Neural progenitor cell (in vitro differentiated cells): Measurements from ENCODE around the gene VSIG8.

ENCODE experiments used
- EZH2 ChIP-seq: fragments of 200-600 bp; sonication (generic); IDR thresholded peaks from 2 replicates; pipeline ENCODE4 v1.6.1; 2017; ENCODE audit warnings: antibody characterized with exemption, mild to moderate bottlenecking, moderate library complexity
- EZH2phosphoT487 ChIP-seq: fragments of 200-600 bp; sonication (generic); IDR thresholded peaks from 2 replicates; pipeline ENCODE4 v1.6.1; 2017; ENCODE audit warnings: antibody characterized with exemption
- TF ChIP-seq, protein P1 (sequence below): fragments of 200-600 bp; sonication (generic); IDR thresholded peaks from 2 replicates; pipeline ENCODE4 v1.5.1; 2017; ENCODE audit warnings: antibody characterized with exemption, mild to moderate bottlenecking

DNA sequence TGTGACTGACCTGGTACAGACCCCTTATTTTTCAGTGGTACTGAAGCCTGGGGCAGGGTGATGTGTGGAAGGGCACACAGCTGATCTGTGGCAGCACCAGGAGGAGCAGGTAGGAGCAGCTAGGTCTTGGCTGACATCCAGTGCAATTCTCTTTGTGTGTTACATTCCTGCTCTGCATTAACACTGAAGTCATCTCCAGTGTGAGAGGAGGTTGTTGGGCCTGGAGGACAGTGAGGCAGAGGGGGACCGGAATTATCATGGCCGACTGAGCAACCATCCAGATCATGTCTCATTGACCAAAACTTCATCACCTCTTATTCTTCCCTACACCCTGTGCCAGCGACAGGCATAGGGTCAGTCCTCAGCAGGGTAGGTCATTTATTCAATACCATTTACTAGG lies 34.3 kb downstream of the VSIG8 start:
- TF ChIP-seq, protein P1, sequence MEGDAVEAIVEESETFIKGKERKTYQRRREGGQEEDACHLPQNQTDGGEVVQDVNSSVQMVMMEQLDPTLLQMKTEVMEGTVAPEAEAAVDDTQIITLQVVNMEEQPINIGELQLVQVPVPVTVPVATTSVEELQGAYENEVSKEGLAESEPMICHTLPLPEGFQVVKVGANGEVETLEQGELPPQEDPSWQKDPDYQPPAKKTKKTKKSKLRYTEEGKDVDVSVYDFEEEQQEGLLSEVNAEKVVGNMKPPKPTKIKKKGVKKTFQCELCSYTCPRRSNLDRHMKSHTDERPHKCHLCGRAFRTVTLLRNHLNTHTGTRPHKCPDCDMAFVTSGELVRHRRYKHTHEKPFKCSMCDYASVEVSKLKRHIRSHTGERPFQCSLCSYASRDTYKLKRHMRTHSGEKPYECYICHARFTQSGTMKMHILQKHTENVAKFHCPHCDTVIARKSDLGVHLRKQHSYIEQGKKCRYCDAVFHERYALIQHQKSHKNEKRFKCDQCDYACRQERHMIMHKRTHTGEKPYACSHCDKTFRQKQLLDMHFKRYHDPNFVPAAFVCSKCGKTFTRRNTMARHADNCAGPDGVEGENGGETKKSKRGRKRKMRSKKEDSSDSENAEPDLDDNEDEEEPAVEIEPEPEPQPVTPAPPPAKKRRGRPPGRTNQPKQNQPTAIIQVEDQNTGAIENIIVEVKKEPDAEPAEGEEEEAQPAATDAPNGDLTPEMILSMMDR = no peak
- TF ChIP-seq EZH2 (no peak), EZH2phosphoT487 (no peak)
